Ovary (tissue), 9 donors: ENCODE results near the gene UST. TPM values are rescaled to one million over a fixed set of nuclear protein-coding genes. Genes with fewer than 3 reads are reported as not detected.

Source experiments
- DNase-seq, 5 donors: peaks; one replicate each; pipeline ENCODE4 v3.0.0-alpha.2; 2019 to 2020
- H3K27ac ChIP-seq, 2 donors: fragments of 200-600 bp; one replicate each; pipeline versions ENCODE4 v1.5.1 to v1.8.0; 2019 to 2022
- H3K27me3 ChIP-seq: fragments of 200-600 bp; one replicate; pipeline ENCODE4 v1.8.0; 2022
- H3K36me3 ChIP-seq: fragments of 200-600 bp; sonication (generic); one replicate; pipeline ENCODE4 v1.5.1; 2019
- H3K4me1 ChIP-seq: one replicate; pipeline ENCODE4 v1.8.1; 2013; ENCODE audit warnings: mild to moderate bottlenecking, moderate library complexity; ENCODE audit not compliant: insufficient read depth
- H3K4me3 ChIP-seq: fragments of 200-600 bp; sonication (generic); one replicate; pipeline ENCODE4 v1.5.1; 2017
- H3K9me3 ChIP-seq, 2 donors: fragments of 200-600 bp in 1 of 2; sonication (generic) in 1 of 2; one replicate each; pipeline versions ENCODE4 v1.5.1 to v1.8.1; 2013 to 2019; ENCODE audit warnings: mild to moderate bottlenecking in 1 of 2, moderate library complexity in 1 of 2
- EP300 ChIP-seq: sonication (generic); formaldehyde crosslinking; IDR thresholded peaks from one replicate; pipeline ENCODE4 v1.6.1; 2017; ENCODE audit warnings: antibody characterized with exemption
- POLR2A ChIP-seq: fragments of 450-650 bp; IDR thresholded peaks from one replicate; pipeline ENCODE4 v1.6.1; 2017; ENCODE audit warnings: antibody characterized with exemption, mild to moderate bottlenecking, moderate library complexity
- WGBS, 3 donors: extraction: QIAGEN DNeasy Blood & Tissue Kit in 1 of 3; methylation state at CpG; one replicate each; pipeline versions ENCODE4 v1.1.5 to v1.1.7; 2013 to 2017; 5-methylcytosine and 5-hydroxymethylcytosine counted together
- intact Hi-C, 4 donors: fragments of 100-400 bp; cut with DNase I; formaldehyde crosslinking; loops; one replicate each; pipeline versions ENCODE4 v1.11.0 to v1.15.1; 2022 to 2023
- polyA plus RNA-seq, 2 donors: library from polyadenylated mRNA; stranded (reverse); fragments of 200-250 nt in 1 of 2; fragments of 350-450 nt in 1 of 2; fragmentation: Illumina TruSeq in 1 of 2; extraction: RNeasy Lipid Tissue Mini Kit (QIAGEN cat#74804) in 1 of 2; gene quantifications; one replicate each; pipeline ENCODE4 v1.2.3, GENCODE V29; 2013 to 2014
- total RNA-seq, 7 donors: library from RNA; depleted of rRNA in 2 of 7; stranded (reverse); fragments of >200 nt in 2 of 7; fragmentation: NEBNext Ultra II Directional in 3 of 7; extraction: Animal tissue kit (Norgen Biotek cat#: 25700) in 3 of 7; gene quantifications; one replicate each; pipeline versions ENCODE4 v1.1.0 to v1.2.4, GENCODE V29; 2016 to 2023
- TF ChIP-seq, protein P1 (sequence below), 3 donors: fragments of 450-650 bp in 2 of 3; fragments of 200-600 bp in 1 of 3; IDR thresholded peaks; one replicate each; pipeline versions ENCODE4 v1.5.1 to v1.8.0; 2016 to 2022; ENCODE audit warnings: antibody characterized with exemption in 3 of 3, mild to moderate bottlenecking in 1 of 3
- donor health status: DM: no; HTN: no; CAD: no; lungs with moderate emphysema.
- donor health status: DM: no; HTN: no; CAD: no.
- donor health status: Bipolar disorder and iron deficiency.
- donor health status: DM: yes; HTN: yes; CAD: no.
- donor health status: DM: no; HTN: no; CAD: no.
- donor health status: DM: yes; HTN: yes; CAD: no.

UST gene
- total and polyA plus RNA-seq, 9 donors, result 11.8 to 20.1 (median 16.5) TPM

DNA sequence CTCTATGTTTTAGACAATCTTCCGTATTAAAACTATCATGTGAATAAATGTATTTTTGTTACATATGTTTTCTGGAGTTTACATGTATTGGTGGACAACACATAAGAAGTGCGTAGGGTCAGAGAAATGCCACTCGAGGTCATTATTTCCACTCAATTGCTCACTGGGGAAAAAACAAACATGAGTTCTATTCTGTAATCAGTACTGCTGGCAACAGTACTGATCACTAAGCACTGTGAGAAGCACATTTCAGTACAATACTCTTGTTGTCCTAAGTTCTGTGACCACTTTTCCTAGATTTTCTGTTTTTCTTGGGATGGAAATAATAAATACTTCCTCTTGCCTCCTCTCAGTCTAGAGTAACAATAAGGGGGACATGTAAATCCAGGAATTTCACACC lies 44.5 kb downstream of the UST start:
- intact Hi-C loops, result no loop called here
- Histone ChIP-seq H3K27me3 (no peaks in the 10 kb centered on the region), H3K9me3 (no peaks in the 10 kb centered on the region), H3K27ac (no peak overlapping the region), H3K36me3 (no peaks in the 10 kb centered on the region), H3K4me3 (no peak overlapping the region), H3K4me1 (no peaks in the 10 kb centered on the region)
- DNase-seq, result no peak
- TF ChIP-seq EP300 (no peak), POLR2A (no peak)
- TF ChIP-seq, protein P1, sequence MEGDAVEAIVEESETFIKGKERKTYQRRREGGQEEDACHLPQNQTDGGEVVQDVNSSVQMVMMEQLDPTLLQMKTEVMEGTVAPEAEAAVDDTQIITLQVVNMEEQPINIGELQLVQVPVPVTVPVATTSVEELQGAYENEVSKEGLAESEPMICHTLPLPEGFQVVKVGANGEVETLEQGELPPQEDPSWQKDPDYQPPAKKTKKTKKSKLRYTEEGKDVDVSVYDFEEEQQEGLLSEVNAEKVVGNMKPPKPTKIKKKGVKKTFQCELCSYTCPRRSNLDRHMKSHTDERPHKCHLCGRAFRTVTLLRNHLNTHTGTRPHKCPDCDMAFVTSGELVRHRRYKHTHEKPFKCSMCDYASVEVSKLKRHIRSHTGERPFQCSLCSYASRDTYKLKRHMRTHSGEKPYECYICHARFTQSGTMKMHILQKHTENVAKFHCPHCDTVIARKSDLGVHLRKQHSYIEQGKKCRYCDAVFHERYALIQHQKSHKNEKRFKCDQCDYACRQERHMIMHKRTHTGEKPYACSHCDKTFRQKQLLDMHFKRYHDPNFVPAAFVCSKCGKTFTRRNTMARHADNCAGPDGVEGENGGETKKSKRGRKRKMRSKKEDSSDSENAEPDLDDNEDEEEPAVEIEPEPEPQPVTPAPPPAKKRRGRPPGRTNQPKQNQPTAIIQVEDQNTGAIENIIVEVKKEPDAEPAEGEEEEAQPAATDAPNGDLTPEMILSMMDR (IDR thresholded peaks at IDR 0.05), result no peak
- WGBS, 3 donors, result 83 to 97% (median 93%) methylated on average over 3 of the region's 3 CpGs

DNA sequence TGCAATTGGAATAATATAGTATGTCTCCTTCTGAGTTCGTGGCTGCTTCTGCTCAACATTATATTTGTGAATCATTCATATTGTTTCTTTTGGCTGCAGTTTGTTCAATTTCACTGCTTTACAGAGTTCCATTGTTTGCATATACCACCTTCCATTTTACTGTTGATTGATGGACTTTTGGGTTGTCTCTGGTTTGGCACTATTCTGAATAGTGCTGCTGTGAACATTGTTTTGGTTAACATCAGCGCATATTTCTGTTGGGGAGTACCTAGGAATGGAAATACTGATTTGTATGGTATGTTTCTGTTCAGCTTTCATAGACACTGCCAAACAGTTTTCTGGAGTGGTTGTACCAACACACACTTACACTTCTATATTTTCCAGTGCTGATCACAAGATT lies 46.9 kb downstream of the UST start:
- Histone ChIP-seq H3K9me3 (no peaks in the 10 kb centered on the region), H3K36me3 (no peaks in the 10 kb centered on the region), H3K27me3 (no peaks in the 10 kb centered on the region), H3K27ac (no peak overlapping the region), H3K4me3 (no peak overlapping the region), H3K4me1 (no peaks in the 10 kb centered on the region)
- intact Hi-C loops, result no loop called here
- 91 to 97% (median 91%) methylated on average over 2 of the region's 2 CpGs for WGBS, 3 donors
- TF ChIP-seq EP300 (no peak), POLR2A (no peak)
- TF ChIP-seq, protein P1 (IDR thresholded peaks at IDR 0.05), result no peak
- DNase-seq, result no peak

DNA sequence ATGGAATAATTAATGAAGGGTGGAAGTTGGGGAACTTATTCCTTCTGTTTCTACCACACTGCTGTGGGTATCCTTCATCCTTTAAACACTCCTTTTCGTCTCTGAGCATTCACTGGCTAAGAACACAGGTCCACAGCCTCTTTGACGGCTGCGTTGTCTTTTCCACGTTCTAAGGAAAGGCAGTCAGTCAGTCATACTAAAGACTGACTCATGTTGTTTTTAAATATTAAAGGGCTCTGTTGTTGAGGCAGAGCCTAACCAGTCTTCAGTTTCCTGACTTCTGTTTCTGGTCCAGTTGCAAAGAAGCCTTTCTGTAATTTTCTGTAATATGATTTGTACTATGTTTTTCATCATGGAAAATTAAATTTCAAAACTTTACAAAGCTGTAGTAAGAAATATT lies 48.0 kb downstream of the UST start:
- H3K4me3 ChIP-seq, result no peak overlapping the region
- no peak for DNase-seq
- no peaks in the 10 kb centered on the region for H3K27me3 ChIP-seq
- TF ChIP-seq, protein P1 (IDR thresholded peaks at IDR 0.05), result no peak
- no peak for TF ChIP-seq POLR2A
- no peak for TF ChIP-seq EP300
- intact Hi-C loops, result no loop called here
- 91 to 94% (median 94%) methylated on average over 4 of the region's 4 CpGs for WGBS, 3 donors
- H3K9me3 ChIP-seq, result no peaks in the 10 kb centered on the region
- H3K4me1 ChIP-seq, result no peaks in the 10 kb centered on the region
- H3K27ac ChIP-seq, result no peak overlapping the region
- no peaks in the 10 kb centered on the region for H3K36me3 ChIP-seq

DNA sequence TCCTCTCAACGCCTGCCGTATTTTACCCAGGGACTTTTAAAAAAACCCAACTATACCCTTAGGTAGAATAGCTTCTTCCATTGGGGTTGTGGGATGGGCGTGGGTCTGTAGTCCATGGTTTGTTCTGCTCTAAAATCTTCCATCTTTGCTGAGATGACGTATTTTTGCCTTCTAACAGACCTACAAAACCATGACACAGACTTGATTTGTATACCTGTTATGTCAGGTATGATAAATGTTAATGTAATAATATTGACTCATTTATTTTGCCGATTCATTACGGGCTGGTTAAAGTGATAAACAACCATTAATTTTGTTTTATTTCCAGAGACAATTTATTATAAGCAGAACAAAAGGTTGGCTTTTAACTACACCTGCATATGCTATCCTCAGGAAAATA lies 48.7 kb downstream of the UST start:
- Histone ChIP-seq H3K36me3 (no peaks in the 10 kb centered on the region), H3K4me3 (no peak overlapping the region), H3K9me3 (no peaks in the 10 kb centered on the region), H3K4me1 (no peaks in the 10 kb centered on the region), H3K27ac (no peak overlapping the region), H3K27me3 (no peaks in the 10 kb centered on the region)
- intact Hi-C loops, result no loop called here
- 80 to 89% (median 83%) methylated on average over 6 of the region's 6 CpGs for WGBS, 3 donors
- TF ChIP-seq, protein P1 (IDR thresholded peaks at IDR 0.05), result no peak
- DNase-seq, result no peak

DNA sequence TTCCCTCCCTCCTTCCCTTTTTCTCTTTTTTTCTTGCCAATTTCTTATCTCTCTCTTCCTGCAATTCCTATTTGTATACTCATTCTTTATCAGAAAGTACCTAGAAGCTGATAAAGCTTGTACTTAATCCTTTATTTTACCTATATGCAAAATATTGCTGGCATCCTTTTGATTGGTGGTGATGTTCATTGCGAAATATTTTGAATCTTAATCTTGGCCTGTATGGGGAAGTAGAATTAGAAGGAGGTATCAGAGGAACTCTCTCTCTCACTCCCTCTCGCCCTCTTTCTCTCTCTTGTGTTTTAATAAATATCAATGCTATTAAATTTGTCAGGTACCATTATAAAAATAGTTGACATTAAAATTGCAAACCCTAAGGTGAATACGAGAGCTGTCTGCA lies 52.8 kb downstream of the UST start:
- TF ChIP-seq EP300 (no peak), POLR2A (no peak)
- TF ChIP-seq, protein P1 (IDR thresholded peaks at IDR 0.05), result no peak
- no peak overlapping the region for H3K4me3 ChIP-seq
- H3K9me3 ChIP-seq, result no peaks in the 10 kb centered on the region
- H3K4me1 ChIP-seq, result peaks cover 3% of the 10 kb centered on the region
- H3K27ac ChIP-seq, result no peak overlapping the region
- no peaks in the 10 kb centered on the region for H3K36me3 ChIP-seq
- intact Hi-C loops, result no loop called here
- 70 to 87% (median 80%) methylated on average over 3 of the region's 3 CpGs for WGBS, 3 donors
- no peaks in the 10 kb centered on the region for H3K27me3 ChIP-seq
- no peak for DNase-seq
